ENCODE measurements around the gene MOXD1.
"Not testable (repeated sequence)": the region's sequence is repeated elsewhere in the genome, so short reads cannot be mapped to it uniquely, and the experiment has no call there.

Gene MOXD1

GRCh38 chr6:132279592-132280139, 121.6 kb downstream of the MOXD1 start:
- no peak for DNase-seq

GRCh38 chr6:132275066-132275970, 126.0 kb downstream of the MOXD1 start:
- no peak for DNase-seq

GRCh38 chr6:132272776-132273175, 128.5 kb downstream of the MOXD1 start:
- DNase-seq = no peak

GRCh38 chr6:132270726-132271402, 130.4 kb downstream of the MOXD1 start:
- no peak for DNase-seq

- not testable (repeated sequence) for DNase-seq
Measured at GRCh38 chr6:132268666-132269065, 132.6 kb downstream of the MOXD1 start.

- no peak for DNase-seq
Measured at GRCh38 chr6:132268209-132268608, 133.1 kb downstream of the MOXD1 start.

GRCh38 chr6:132265451-132266097, 135.7 kb downstream of the MOXD1 start:
- no peak for DNase-seq

GRCh38 chr6:132264021-132264500, 137.2 kb downstream of the MOXD1 start:
- DNase-seq = no peak

GRCh38 chr6:132261354-132261753, 139.9 kb downstream of the MOXD1 start:
- no peak for DNase-seq

- no peak for DNase-seq
Measured at GRCh38 chr6:132259070-132259469, 142.2 kb downstream of the MOXD1 start.

GRCh38 chr6:132257561-132257960, 143.7 kb downstream of the MOXD1 start:
- DNase-seq = no peak

GRCh38 chr6:132256457-132256856, 144.8 kb downstream of the MOXD1 start:
- no peak for DNase-seq

- DNase-seq = no peak
Measured at GRCh38 chr6:132253906-132254305, 147.4 kb downstream of the MOXD1 start.

GRCh38 chr6:132253211-132253610, 148.1 kb downstream of the MOXD1 start:
- no peak for DNase-seq

- no peak for DNase-seq
Measured at GRCh38 chr6:132252113-132252512, 149.2 kb downstream of the MOXD1 start.

- no peak for DNase-seq
Measured at GRCh38 chr6:132251711-132252110, 149.6 kb downstream of the MOXD1 start.

GRCh38 chr6:132247381-132248159, 153.7 kb downstream of the MOXD1 start:
- no peak for DNase-seq

GRCh38 chr6:132246632-132247270, 154.5 kb downstream of the MOXD1 start:
- DNase-seq = no peak

GRCh38 chr6:132246120-132246617, 155.1 kb downstream of the MOXD1 start:
- no peak for DNase-seq

Data from activated gamma-delta T cell (primary cell).